Activated CD4-positive, alpha-beta T cell treated with anti-CD3 and anti-CD28 coated beads, Interleukin-2, Interleukin-6, amounts not matched to agents 100 ng/mL and 50 ng/mL, durations not matched to agents 16 hours and 8 hours (primary cell): Measurements from ENCODE around the gene KRT79.
"Not testable (repeated sequence)": the region's sequence is repeated elsewhere in the genome, so short reads cannot be mapped to it uniquely, and the experiment has no call there.

Experiments used
- DNase-seq: peaks from one replicate; pipeline ENCODE4 v3.0.0-alpha.2; 2020

Gene KRT79

GRCh38 chr12:52833922-52834726 lies at the start of gene KRT79:
KRT79 (minus strand) TSS chr12:52834311; CDS start chr12:52834260, 51 bp downstream.
- no peak for DNase-seq

- DNase-seq = not testable (repeated sequence)
Observed at GRCh38 chr12:52880499-52880898, 46.4 kb upstream of the KRT79 start.

- DNase-seq = peak; percentile 79
Observed at GRCh38 chr12:52879394-52880351, 45.6 kb upstream of the KRT79 start.

GRCh38 chr12:52878507-52879393 lies 44.6 kb upstream of the KRT79 start:
- no peak for DNase-seq

- no peak for DNase-seq
Observed at GRCh38 chr12:52877242-52877641, 43.1 kb upstream of the KRT79 start.

- DNase-seq = no peak
Observed at GRCh38 chr12:52876372-52876771, 42.3 kb upstream of the KRT79 start.

- DNase-seq = no peak
Observed at GRCh38 chr12:52874573-52875435, 40.7 kb upstream of the KRT79 start.

GRCh38 chr12:52873832-52874572 lies 39.9 kb upstream of the KRT79 start:
- peak; percentile 53 for DNase-seq

GRCh38 chr12:52873513-52873831 lies 39.4 kb upstream of the KRT79 start:
- DNase-seq = no peak

GRCh38 chr12:52872644-52873389 lies 38.7 kb upstream of the KRT79 start:
- DNase-seq = no peak

GRCh38 chr12:52871291-52872039 lies 37.4 kb upstream of the KRT79 start:
- no peak for DNase-seq

- peak; percentile 82 for DNase-seq
Observed at GRCh38 chr12:52870361-52871290, 36.5 kb upstream of the KRT79 start.

- DNase-seq = no peak
Observed at GRCh38 chr12:52867642-52868041, 33.5 kb upstream of the KRT79 start.

GRCh38 chr12:52867152-52867551 lies 33.0 kb upstream of the KRT79 start:
- no peak for DNase-seq

GRCh38 chr12:52865090-52865944 lies 31.2 kb upstream of the KRT79 start:
- DNase-seq = peak; percentile 27

GRCh38 chr12:52862023-52862422 lies 27.9 kb upstream of the KRT79 start:
- DNase-seq = no peak

- DNase-seq = no peak
Observed at GRCh38 chr12:52861511-52861910, 27.4 kb upstream of the KRT79 start.
